Astrocyte of the hippocampus (primary cell): ENCODE data around the gene CHST12.
"Not testable (repeated sequence)": the region's sequence is repeated elsewhere in the genome, so short reads cannot be mapped to it uniquely, and the experiment has no call there.

Source experiments
- DNase-seq: peaks from one replicate; pipeline ENCODE4 v3.0.0; 2011; ENCODE audit warnings: low read depth, low spot score

The CHST12 gene

GRCh38 chr7:2378125-2378524, 25.3 kb upstream of the CHST12 start:
- DNase-seq, result not testable (repeated sequence)

GRCh38 chr7:2379161-2379560, 24.2 kb upstream of the CHST12 start:
- no peak for DNase-seq

GRCh38 chr7:2379821-2380450, 23.5 kb upstream of the CHST12 start:
- no peak for DNase-seq

GRCh38 chr7:2380461-2380860, 22.9 kb upstream of the CHST12 start:
- DNase-seq, result no peak

DNA sequence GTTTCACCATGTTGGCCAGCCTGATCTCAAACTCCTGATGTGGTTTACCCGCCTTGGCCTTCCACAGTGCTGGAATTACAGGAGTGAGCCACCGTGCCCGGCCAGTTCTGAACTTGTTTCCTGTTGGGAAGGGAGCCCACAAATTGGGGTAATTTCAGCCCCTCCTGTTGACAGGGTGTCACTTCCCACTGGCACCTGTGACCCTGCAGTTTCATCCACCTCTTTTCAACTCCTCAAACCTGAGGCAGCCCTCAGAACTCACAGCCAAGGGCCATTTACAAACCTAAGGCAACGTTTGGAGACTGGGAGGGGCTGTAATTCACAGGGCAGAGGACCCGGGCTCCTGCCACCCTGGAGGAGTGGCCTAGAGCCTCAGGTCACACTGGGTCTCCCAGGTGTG, 22.2 kb upstream of the CHST12 start:
- no peak for DNase-seq

DNA sequence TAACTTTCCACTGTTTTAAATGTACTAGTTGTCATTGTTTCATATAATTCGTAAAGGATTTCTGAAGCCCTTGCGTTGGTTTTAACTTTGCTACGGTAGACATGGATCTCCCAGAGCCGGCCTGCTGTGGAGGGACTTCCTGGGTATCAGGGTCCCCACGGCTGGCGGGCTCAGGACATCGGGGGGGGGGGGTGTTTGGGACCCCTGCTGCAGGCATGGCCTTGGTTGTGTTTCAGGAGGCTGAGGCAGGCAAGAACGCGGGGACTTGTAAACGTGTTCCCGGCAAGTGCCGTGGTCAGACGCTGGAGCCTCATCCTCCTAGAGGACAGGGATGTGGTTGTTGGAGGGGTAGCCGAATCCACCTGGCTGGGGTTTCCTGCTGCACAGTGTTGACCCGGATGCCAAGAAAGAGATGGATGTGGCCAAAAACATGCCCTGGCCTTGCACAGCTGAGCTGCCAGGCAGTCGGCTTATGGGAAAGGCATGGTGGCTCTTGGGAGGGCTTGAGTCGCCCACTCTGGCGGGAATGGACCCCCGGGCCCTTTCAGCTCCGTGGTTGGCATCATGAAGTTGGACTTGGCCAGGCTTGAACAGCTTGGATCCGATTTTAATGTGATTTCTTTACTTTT, 21.4 kb upstream of the CHST12 start:
- no peak for DNase-seq

- DNase-seq, result no peak
Observed at GRCh38 chr7:2383543-2384274, 19.7 kb upstream of the CHST12 start.

- DNase-seq, result peak; percentile 37
Observed at GRCh38 chr7:2384354-2385243, 18.8 kb upstream of the CHST12 start.

DNA sequence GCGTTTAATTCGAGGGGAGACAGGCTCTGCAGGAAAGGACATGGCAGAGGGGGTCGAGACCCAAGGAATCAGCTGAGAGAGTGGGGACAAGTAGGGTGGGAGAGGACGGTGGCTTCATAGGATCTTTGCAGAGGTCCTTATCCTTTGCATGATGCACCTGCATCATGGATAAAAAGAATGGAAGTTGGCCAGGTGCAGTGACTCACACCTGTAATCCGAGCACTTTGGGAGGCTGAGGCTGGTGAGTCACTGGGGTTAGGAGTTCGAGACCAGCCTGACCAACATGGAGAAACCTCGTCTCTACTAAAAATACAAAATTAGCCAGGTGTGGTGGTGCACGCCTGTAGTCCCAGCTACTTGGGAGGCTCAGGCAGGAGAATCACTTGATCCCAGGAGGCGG, 17.3 kb upstream of the CHST12 start:
- DNase-seq, result not testable (repeated sequence)

GRCh38 chr7:2386964-2387669, 16.3 kb upstream of the CHST12 start:
- no peak for DNase-seq

DNA sequence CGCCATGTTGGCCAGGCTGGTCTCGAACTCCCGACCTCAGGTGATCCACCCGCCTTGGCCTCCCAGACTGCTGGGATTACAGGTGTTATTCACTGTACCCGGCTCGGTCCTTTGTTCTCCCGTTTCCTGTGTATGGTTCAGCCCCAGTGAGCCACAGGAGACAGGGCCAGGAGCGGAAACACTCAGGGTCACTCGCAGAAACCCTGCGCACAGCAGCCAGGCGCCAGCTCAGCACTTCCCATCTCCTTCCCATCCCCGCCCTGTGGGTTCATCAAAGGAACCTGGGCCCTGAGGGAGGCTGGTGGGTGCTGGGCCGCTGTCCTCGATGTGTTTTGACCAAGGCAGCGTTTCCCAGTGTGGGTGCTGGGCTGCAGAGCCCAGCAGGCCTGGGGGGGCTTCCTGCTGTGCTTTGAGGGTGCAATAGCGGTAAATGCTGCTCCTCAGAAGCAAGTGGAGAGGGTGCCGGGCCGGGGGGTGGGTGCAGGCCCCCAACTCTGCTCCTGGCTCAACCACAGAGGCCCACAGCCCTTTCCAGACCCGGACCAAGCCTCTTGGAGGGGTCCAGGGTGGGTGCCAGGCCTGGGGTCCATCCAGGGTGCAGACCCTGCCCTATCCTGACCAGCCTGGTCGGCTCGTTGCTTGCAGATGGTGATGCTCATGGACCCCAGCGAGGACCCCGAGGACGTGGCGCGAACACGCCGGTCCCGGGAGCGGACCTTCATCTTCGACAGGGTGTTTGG, 15.3 kb upstream of the CHST12 start:
- no peak for DNase-seq

DNA sequence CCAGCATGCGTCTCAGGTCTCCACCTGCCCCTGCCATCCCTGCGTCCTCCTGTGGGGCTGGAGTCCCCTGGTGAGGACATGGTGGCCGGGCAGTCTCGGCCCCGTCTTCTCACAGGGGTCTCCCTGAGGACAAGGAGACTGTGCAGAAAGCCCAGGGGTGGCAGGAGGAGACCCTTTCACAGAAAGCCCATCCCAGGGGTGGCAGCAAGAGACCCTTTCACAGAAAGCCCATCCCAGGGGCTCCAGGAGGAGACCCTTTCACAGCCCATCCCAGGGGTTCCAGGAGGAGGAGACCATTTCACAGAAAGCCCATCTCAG, 14.8 kb upstream of the CHST12 start:
- no peak for DNase-seq

- DNase-seq, result peak; percentile 72
Observed at GRCh38 chr7:2390020-2390816, 13.2 kb upstream of the CHST12 start.

GRCh38 chr7:2393706-2394105, 9.7 kb upstream of the CHST12 start:
- no peak for DNase-seq

- no peak for DNase-seq
Observed at GRCh38 chr7:2394566-2395082, 8.8 kb upstream of the CHST12 start.

DNA sequence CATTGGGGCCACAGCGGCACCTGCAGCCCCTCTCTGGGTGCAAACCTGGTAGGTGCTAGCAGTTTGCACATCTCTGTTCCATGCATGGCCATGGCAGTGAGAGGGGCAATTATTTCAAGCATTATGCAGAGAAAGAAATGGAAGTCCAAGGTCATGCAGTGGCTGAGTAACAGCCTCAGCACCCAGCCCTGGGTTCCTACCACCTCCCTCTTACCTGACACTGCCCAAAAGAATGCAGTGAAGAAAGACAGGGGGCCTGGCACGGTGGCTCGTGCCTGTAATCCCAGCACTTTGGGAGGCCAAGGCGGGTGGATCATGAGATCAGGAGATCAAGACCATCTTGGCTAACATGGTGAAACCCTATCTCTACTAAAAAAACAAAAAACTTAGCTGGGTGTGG, 4.9 kb upstream of the CHST12 start:
- no peak for DNase-seq

GRCh38 chr7:2399848-2400587, 3.4 kb upstream of the CHST12 start:
- peak; percentile 99 for DNase-seq

GRCh38 chr7:2402687-2403013, 761 bp upstream of the CHST12 start:
- DNase-seq, result no peak
